ENCODE measurements around the gene CYP27B1. TPM values are rescaled to one million over a fixed set of nuclear protein-coding genes. Genes with fewer than 3 reads are reported as not detected.

CYP27B1 gene
- total RNA-seq, 1 experiment from 2014 or later = 11.6 TPM

DNA sequence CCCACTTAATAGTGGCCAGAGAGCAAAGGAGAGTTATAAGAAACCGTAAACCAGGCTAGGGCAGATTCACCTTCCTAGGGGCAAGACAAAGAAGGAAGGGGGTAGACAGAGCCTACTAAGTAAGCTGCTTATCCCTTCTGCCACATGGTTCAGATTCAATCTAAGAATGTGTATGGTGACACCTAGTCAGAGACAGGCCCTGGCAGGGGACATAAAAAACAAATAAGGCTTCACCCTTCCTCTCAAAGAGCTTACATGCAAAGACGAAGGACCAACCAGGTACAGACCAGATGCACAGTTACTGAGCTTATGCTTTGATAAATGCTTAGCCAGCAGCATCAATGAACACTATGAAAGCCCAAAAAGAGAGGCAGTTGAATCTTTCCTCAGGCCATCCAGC is 4.4 kb downstream of the CYP27B1 start:
- no peaks in the 10 kb centered on the region for H3K9me3 ChIP-seq (ENCODE audit: control insufficient read depth in 1 of 2, insufficient read depth in 1 of 2, low read depth in 1 of 2, low read length in 2 of 2)
- H4K20me1 ChIP-seq (ENCODE audit: insufficient read depth) = no peaks in the 10 kb centered on the region
- H3K79me2 ChIP-seq (ENCODE audit: insufficient read depth, low read length) = no peaks in the 10 kb centered on the region
- no TSS peak for BruUV-seq (replicated peaks)
- CTCF ChIA-PET = no interaction called here
- peaks cover 7 to 34% of the 10 kb centered on the region in 2 experiments for H3K4me1 ChIP-seq (ENCODE audit: control insufficient read depth in 1 of 2, insufficient read depth in 2 of 2, low read length in 2 of 2)
- no peaks in the 10 kb centered on the region for H3K9me2 ChIP-seq (ENCODE audit: insufficient read depth)
- H3K27me3 ChIP-seq (ENCODE audit: insufficient read depth, low read length) = no peaks in the 10 kb centered on the region
- H3K36me3 ChIP-seq (ENCODE audit: control insufficient read depth in 1 of 2, insufficient read depth in 2 of 2, low read length in 2 of 2) = peaks cover 0 to 7% of the 10 kb centered on the region in 2 experiments; a peak in 2 of 4 replicates
- H3K9ac ChIP-seq (ENCODE audit: low read length) = no peak overlapping the region
- no peak overlapping the region for H3K4me3 ChIP-seq (replicated peaks in 1 of 2; ENCODE audit: low read depth in 1 of 2, low read length in 2 of 2)
- no peak overlapping the region for H3K4me2 ChIP-seq (ENCODE audit: low read length)
- DNase-seq (ENCODE audit: low read depth, low spot score) (no peak), ATAC-seq (no peak)
- intact Hi-C loops (cut with micrococcal nuclease) = no loop called here
- no peak for TF ChIP-seq YY1 (IDR thresholded peaks at IDR 0.05; ENCODE audit: extremely low read depth, insufficient replicate concordance, low read depth, low read length)
- no peak for TF ChIP-seq ZFX (IDR thresholded peaks at IDR 0.05)
- no peak for TF ChIP-seq JUND (IDR thresholded peaks at IDR 0.05)
- no peak for TF ChIP-seq SIN3A (IDR thresholded peaks at IDR 0.05; ENCODE audit: low read depth)
- TF ChIP-seq CBX3 (IDR thresholded peaks at IDR 0.05; ENCODE audit: low read depth) = no peak
- TF ChIP-seq EZH2phosphoT487 (IDR thresholded peaks at IDR 0.05; ENCODE audit: borderline replicate concordance) = no peak
- TF ChIP-seq SP1 (IDR thresholded peaks at IDR 0.05; ENCODE audit: low read depth) = no peak
- TF ChIP-seq, protein P1, sequence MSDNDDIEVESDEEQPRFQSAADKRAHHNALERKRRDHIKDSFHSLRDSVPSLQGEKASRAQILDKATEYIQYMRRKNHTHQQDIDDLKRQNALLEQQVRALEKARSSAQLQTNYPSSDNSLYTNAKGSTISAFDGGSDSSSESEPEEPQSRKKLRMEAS (IDR thresholded peaks at IDR 0.05) = no peak
- no peak for TF ChIP-seq FOSL1 (IDR thresholded peaks at IDR 0.05; ENCODE audit: low read depth)
- RAD21 ChIA-PET (ENCODE audit: low non-redundant PET in 1 of 2, low total read pairs in 2 of 2, uncharacterized antibody in 2 of 2, unreplicated experiment in 2 of 2) = no interaction called here
- H3K27ac ChIP-seq (ENCODE audit: low read depth, low read length) = no peak overlapping the region
- POLR2A ChIA-PET = no interaction called here
- H2AFZ ChIP-seq (ENCODE audit: low read depth, low read length, poor library complexity, severe bottlenecking) = no peak overlapping the region

GRCh38 chr12:57761391-57761998 is 5.4 kb downstream of the CYP27B1 start:
- POLR2A ChIA-PET = no interaction called here
- H3K9me2 ChIP-seq (ENCODE audit: insufficient read depth) = no peaks in the 10 kb centered on the region
- no peak for DNase-seq (ENCODE audit: low read depth, low spot score)
- RAD21 ChIA-PET (ENCODE audit: low non-redundant PET in 1 of 2, low total read pairs in 2 of 2, uncharacterized antibody in 2 of 2, unreplicated experiment in 2 of 2) = no interaction called here
- H3K4me2 ChIP-seq (ENCODE audit: low read length) = no peak overlapping the region
- BruUV-seq (replicated peaks) = no TSS peak
- intact Hi-C loops (cut with micrococcal nuclease) = no loop called here
- H4K20me1 ChIP-seq (ENCODE audit: insufficient read depth) = no peaks in the 10 kb centered on the region
- no peaks in the 10 kb centered on the region for H3K9me3 ChIP-seq (ENCODE audit: control insufficient read depth in 1 of 2, insufficient read depth in 1 of 2, low read depth in 1 of 2, low read length in 2 of 2)
- CTCF ChIA-PET = no interaction called here
- H3K4me3 ChIP-seq (replicated peaks in 1 of 2; ENCODE audit: low read depth in 1 of 2, low read length in 2 of 2) = no peak overlapping the region
- H3K27me3 ChIP-seq (ENCODE audit: insufficient read depth, low read length) = no peaks in the 10 kb centered on the region
- peaks cover 0 to 7% of the 10 kb centered on the region in 2 experiments; a peak in 2 of 4 replicates for H3K36me3 ChIP-seq (ENCODE audit: control insufficient read depth in 1 of 2, insufficient read depth in 2 of 2, low read length in 2 of 2)
- ATAC-seq = no peak
- TF ChIP-seq ZNF274 (IDR thresholded peaks at IDR 0.05; ENCODE audit: low read depth, low read length) = no peak
- TF ChIP-seq EGR1 (IDR thresholded peaks at IDR 0.05; ENCODE audit: low read depth) = no peak
- TF ChIP-seq ELF1 (IDR thresholded peaks at IDR 0.05; ENCODE audit: borderline replicate concordance, low read depth) = no peak
- TF ChIP-seq TCF7L2 (IDR thresholded peaks at IDR 0.05; ENCODE audit: borderline replicate concordance, extremely low read depth, insufficient read depth, insufficient read length) = no peak
- TF ChIP-seq SIN3A (IDR thresholded peaks at IDR 0.05; ENCODE audit: low read depth) = no peak
- no peak for TF ChIP-seq EZH2 (IDR thresholded peaks at IDR 0.05)
- no peak for TF ChIP-seq YY1 (IDR thresholded peaks at IDR 0.05; ENCODE audit: extremely low read depth, insufficient replicate concordance, low read depth, low read length)
- H3K4me1 ChIP-seq (ENCODE audit: control insufficient read depth in 1 of 2, insufficient read depth in 2 of 2, low read length in 2 of 2) = peaks cover 4 to 31% of the 10 kb centered on the region in 2 experiments; a peak in 3 of 4 replicates
- H2AFZ ChIP-seq (ENCODE audit: low read depth, low read length, poor library complexity, severe bottlenecking) = no peak overlapping the region
- no peaks in the 10 kb centered on the region for H3K79me2 ChIP-seq (ENCODE audit: insufficient read depth, low read length)
- H3K27ac ChIP-seq (ENCODE audit: low read depth, low read length) = no peak overlapping the region
- no peak overlapping the region for H3K9ac ChIP-seq (ENCODE audit: low read length)

Data from HCT116 (cell line).